Endothelial cell of umbilical vein (primary cell): Measurements from ENCODE around the gene ZNF10. TPM values are rescaled to one million over a fixed set of nuclear protein-coding genes. Genes with fewer than 3 reads are reported as not detected.

Experiments
- BruUV-seq: library from RNA; stranded (reverse); fragments of 400-500 nt; replicated peaks from 2 replicates; lab custom pipeline; 2021; lab: Mats Ljungman, UMichigan
- CTCF ChIA-PET: fragments of 300-600, 350-600 bp; sonication (Branson Sonifier 250); formaldehyde crosslinking; loops from one replicate; lab custom pipeline; 2021; ENCODE audit warnings: antibody characterized with exemption, inconsistent platforms; lab: Charles Lee
- POLR2A ChIA-PET: fragments of 300-600, 350-600 bp; sonication (Branson Sonifier 250); formaldehyde crosslinking; loops from one replicate; lab custom pipeline; 2021; ENCODE audit warnings: antibody characterized with exemption, inconsistent platforms; lab: Charles Lee
- DNase-seq: peaks from one replicate; pipeline ENCODE4 v3.0.0-alpha.2; 2011; ENCODE audit warnings: low read depth, low spot score
- FAIRE-seq: peaks from 2 replicates; lab custom pipeline; 2011; peaks lifted over from hg19 to GRCh38; lab: Jason Lieb, UNC
- H2AFZ ChIP-seq: 2 replicates; pipeline ENCODE4 v1.6.0; 2012; ENCODE audit warnings: low read depth, low read length, control low read depth, inconsistent platforms
- H3K27ac ChIP-seq: 2 replicates; pipeline ENCODE4 v1.5.1; 2011; ENCODE audit warnings: low read depth, mild to moderate bottlenecking, control low read depth, low read length, moderate library complexity; ENCODE audit not compliant: insufficient read depth
- H3K27me3 ChIP-seq, 2 experiments: 2 replicates each; pipeline versions ENCODE4 v1.6.0 to v1.6.1; 2011; ENCODE audit warnings: low read length in 2 of 2, mixed read lengths in 1 of 2; ENCODE audit not compliant: control insufficient read depth in 2 of 2, insufficient read depth in 2 of 2
- H3K36me3 ChIP-seq, 2 experiments: 2 replicates in 1 of 2; 3 replicates in 1 of 2; pipeline ENCODE4 v1.5.1; 2011; ENCODE audit warnings: low read length in 2 of 2, mild to moderate bottlenecking in 1 of 2, moderate library complexity in 1 of 2; ENCODE audit not compliant: control insufficient read depth in 2 of 2, insufficient read depth in 2 of 2; ENCODE audit errors: extremely low read depth in 1 of 2
- H3K4me1 ChIP-seq: 3 replicates; pipeline ENCODE4 v1.5.1; 2011; ENCODE audit warnings: mild to moderate bottlenecking, low read length; ENCODE audit not compliant: control insufficient read depth, insufficient read depth; ENCODE audit errors: extremely low read depth
- H3K4me2 ChIP-seq: 2 replicates; pipeline ENCODE4 v1.6.1; 2011; ENCODE audit warnings: low read length, control low read depth, mixed read lengths; ENCODE audit not compliant: insufficient read depth
- H3K4me3 ChIP-seq, 3 experiments: fragments of 200-600 bp in 1 of 3; sonication (generic), shearing (Covaris generic) in 1 of 3; replicated peaks in 1 of 3; 2 replicates each; pipeline ENCODE4 v1.5.1; 2011 to 2016; ENCODE audit warnings: control low read depth in 3 of 3, low read length in 3 of 3, mild to moderate bottlenecking in 2 of 3, inconsistent platforms in 1 of 3, low read depth in 1 of 3, moderate library complexity in 1 of 3; ENCODE audit not compliant: insufficient read depth in 1 of 3
- H3K79me2 ChIP-seq: 2 replicates; pipeline ENCODE4 v1.6.0; 2012; ENCODE audit warnings: low read length, inconsistent platforms; ENCODE audit not compliant: control insufficient read depth, insufficient read depth
- H3K9ac ChIP-seq: replicated peaks from 2 replicates; pipeline ENCODE3; 2011; ENCODE audit warnings: low read length, control low read depth; ENCODE audit not compliant: insufficient read depth; ENCODE audit errors: extremely low read depth
- H3K9me1 ChIP-seq: replicated peaks from 3 replicates; pipeline ENCODE4 v1.6.0; 2011; ENCODE audit warnings: mild to moderate bottlenecking, low read length; ENCODE audit not compliant: control insufficient read depth, insufficient read depth; ENCODE audit errors: extremely low read depth
- H3K9me3 ChIP-seq: replicated peaks from 2 replicates; pipeline ENCODE4 v1.5.1; 2012; ENCODE audit warnings: low read length, inconsistent platforms; ENCODE audit not compliant: control insufficient read depth, insufficient read depth
- H4K20me1 ChIP-seq: replicated peaks from 2 replicates; pipeline ENCODE3; 2011; ENCODE audit warnings: mild to moderate bottlenecking, low read length; ENCODE audit not compliant: control insufficient read depth, insufficient read depth; ENCODE audit errors: extremely low read depth
- CTCF ChIP-seq, 2 donors: IDR thresholded peaks; 1 replicate in 1 of 2; 2 replicates in 1 of 2; pipeline ENCODE4 v1.5.1; 2011; ENCODE audit warnings: low read length in 2 of 2, mild to moderate bottlenecking in 2 of 2, moderate library complexity in 2 of 2, control low read depth in 1 of 2, inconsistent platforms in 1 of 2, low read depth in 1 of 2; ENCODE audit not compliant: insufficient read depth in 1 of 2; ENCODE audit errors: extremely low read depth in 1 of 2
- EZH2 ChIP-seq: IDR thresholded peaks from 2 replicates; pipeline ENCODE4 v1.6.1; 2012; ENCODE audit warnings: borderline replicate concordance, low read depth, mild to moderate bottlenecking, moderate library complexity, low read length, inconsistent platforms; ENCODE audit not compliant: severe bottlenecking
- FOS ChIP-seq: IDR thresholded peaks from 2 replicates; pipeline ENCODE4 v1.6.1; 2011; ENCODE audit warnings: mild to moderate bottlenecking, low read length, moderate library complexity, borderline replicate concordance; ENCODE audit not compliant: insufficient read depth
- GATA2 ChIP-seq: IDR thresholded peaks from 2 replicates; pipeline ENCODE4 v1.7.0; 2011; ENCODE audit warnings: low read depth, mild to moderate bottlenecking, moderate library complexity, mixed read lengths, low read length; ENCODE audit not compliant: insufficient read length, insufficient read depth
- JUN ChIP-seq: IDR thresholded peaks from 2 replicates; pipeline ENCODE4 v1.6.1; 2011; ENCODE audit warnings: borderline replicate concordance, low read depth; ENCODE audit not compliant: insufficient read length, insufficient read depth
- MYC ChIP-seq: IDR thresholded peaks from one replicate; pipeline ENCODE4 v1.6.1; 2011; ENCODE audit warnings: mild to moderate bottlenecking, low read depth, low read length
- POLR2A ChIP-seq: IDR thresholded peaks from 2 replicates; pipeline ENCODE4 v1.6.1; 2012; ENCODE audit warnings: low read depth, mild to moderate bottlenecking, control low read depth, low read length
- POLR2AphosphoS5 ChIP-seq: IDR thresholded peaks from 2 replicates; pipeline ENCODE4 v1.6.1; 2012; ENCODE audit warnings: low read depth, mild to moderate bottlenecking, control low read depth, low read length, moderate library complexity; ENCODE audit not compliant: insufficient read depth
- dilution Hi-C: fragments of 300-500 bp; cut with MboI; formaldehyde crosslinking; loops from one replicate; pipeline ENCODE4 v1.15.0; 2019; ENCODE audit warnings: low sequenced_read_pairs; ENCODE audit not compliant: extremely low pct_ligation_motif_present
- intact Hi-C: fragments of 100-400 bp; cut with micrococcal nuclease; formaldehyde crosslinking; loops from one replicate; pipeline ENCODE4 v1.10.0; 2022
- polyA plus RNA-seq, 4 experiments: library from polyadenylated mRNA; depleted of rRNA in 3 of 4; stranded (reverse) in 3 of 4; unstranded in 1 of 4; fragments of >200 nt; gene quantifications; 2 replicates each; pipeline versions ENCODE4 v1.2.1 to v1.2.3, GENCODE V29; 2011 to 2012; ENCODE audit warnings: missing spikeins in 1 of 4
- total RNA-seq: library from RNA; stranded (reverse); gene quantifications from 2 replicates; pipeline ENCODE4 v1.2.3, GENCODE V29; 2021
- TF ChIP-seq, protein P1 (sequence below): IDR thresholded peaks from 2 replicates; pipeline ENCODE4 v1.6.1; 2011; ENCODE audit not compliant: insufficient read depth, insufficient read length

ZNF10 gene
- total and polyA plus RNA-seq, 2 donors (not counting 3 experiments of a cell fraction or from before 2014, with no cell fraction given): 3.7 to 5.8 TPM

DNA sequence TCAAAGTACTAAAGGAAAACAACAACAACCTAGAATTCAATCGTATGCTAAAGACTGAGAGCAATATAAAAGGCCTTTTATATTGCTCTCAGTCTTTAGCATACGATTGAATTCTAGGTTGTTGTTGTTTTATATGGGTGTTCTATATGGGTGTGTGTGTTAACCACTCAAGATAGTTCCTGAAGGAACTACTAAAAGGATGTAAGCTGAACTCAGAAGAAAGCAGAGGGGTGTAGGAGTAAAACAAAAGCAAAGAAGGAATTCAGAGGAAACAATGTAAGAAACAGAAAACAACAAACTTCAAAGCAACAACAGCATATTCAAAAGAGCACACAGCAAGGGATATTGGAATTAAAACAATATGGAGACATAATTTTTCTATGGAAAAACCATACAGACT lies 5.8 kb upstream of the ZNF10 start:
- dilution Hi-C loops (no loop called here), intact Hi-C loops (no loop called here)
- Histone ChIP-seq H3K4me3 (no peak overlapping the region), H3K9ac (no peak overlapping the region), H2AFZ (no peak overlapping the region), H3K4me1 (no peaks in the 10 kb centered on the region), H3K4me2 (no peak overlapping the region), H3K36me3 (no peaks in the 10 kb centered on the region), H3K27ac (no peak overlapping the region), H3K9me3 (peaks cover 15% of the 10 kb centered on the region), H3K79me2 (no peaks in the 10 kb centered on the region), H3K9me1 (no peaks in the 10 kb centered on the region), H4K20me1 (no peaks in the 10 kb centered on the region), H3K27me3 (no peaks in the 10 kb centered on the region)
- FAIRE-seq: no peak
- TF ChIP-seq GATA2: no peak
- TF ChIP-seq POLR2AphosphoS5: no peak
- no peak for TF ChIP-seq CTCF (IDR thresholded peaks at IDR 0.05; ENCODE audit: extremely low read depth in 1 of 2, insufficient read depth in 1 of 2, low read depth in 1 of 2, low read length in 2 of 2)
- TF ChIP-seq, protein P1, sequence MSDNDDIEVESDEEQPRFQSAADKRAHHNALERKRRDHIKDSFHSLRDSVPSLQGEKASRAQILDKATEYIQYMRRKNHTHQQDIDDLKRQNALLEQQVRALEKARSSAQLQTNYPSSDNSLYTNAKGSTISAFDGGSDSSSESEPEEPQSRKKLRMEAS: no peak
- TF ChIP-seq MYC: no peak
- no peak for TF ChIP-seq POLR2A
- no peak for TF ChIP-seq EZH2
- no peak for TF ChIP-seq FOS
- no peak for TF ChIP-seq JUN
- no TSS peak for BruUV-seq
- CTCF ChIA-PET: no interaction called here
- no peak for DNase-seq
- POLR2A ChIA-PET: no interaction called here
